HG02610 (cell line): ENCODE results near the gene WWTR1.

ENCODE experiments used
- ATAC-seq: cut with Tn5 transposase; IDR thresholded peaks from one replicate; pipeline ENCODE4 v1.9.1; 2021; ENCODE audit warnings: mild to moderate bottlenecking, moderate library complexity; ENCODE audit not compliant: unreplicated experiment

WWTR1 gene

GRCh38 chr3:149596134-149596770 lies 61.6 kb downstream of the WWTR1 start:
- ATAC-seq: no peak

- no peak for ATAC-seq
These were observed 64.2 kb downstream of the WWTR1 start for GRCh38 chr3:149593418-149594160.

- ATAC-seq: no peak
These were observed 65.0 kb downstream of the WWTR1 start for GRCh38 chr3:149592758-149593240.

- ATAC-seq: no peak
These were observed 67.0 kb downstream of the WWTR1 start for GRCh38 chr3:149590691-149591441.

GRCh38 chr3:149589332-149589731 lies 68.5 kb downstream of the WWTR1 start:
- ATAC-seq: no peak

- no peak for ATAC-seq
These were observed 68.9 kb downstream of the WWTR1 start for GRCh38 chr3:149588909-149589308.

- no peak for ATAC-seq
These were observed 70.4 kb downstream of the WWTR1 start for GRCh38 chr3:149587383-149587782.

GRCh38 chr3:149586871-149587270 lies 71.0 kb downstream of the WWTR1 start:
- no peak for ATAC-seq

- ATAC-seq: peak; percentile 75
These were observed 72.5 kb downstream of the WWTR1 start for GRCh38 chr3:149585401-149585726.

GRCh38 chr3:149583921-149584635 lies 73.7 kb downstream of the WWTR1 start:
- ATAC-seq: no peak

- ATAC-seq: no peak
These were observed 75.4 kb downstream of the WWTR1 start for GRCh38 chr3:149582395-149582794.

- peak; percentile 39 for ATAC-seq
These were observed 76.0 kb downstream of the WWTR1 start for GRCh38 chr3:149581681-149582370.

GRCh38 chr3:149581248-149581647 lies 76.6 kb downstream of the WWTR1 start:
- ATAC-seq: peak; percentile 22

GRCh38 chr3:149579838-149580542 lies 77.8 kb downstream of the WWTR1 start:
- peak; percentile 68 for ATAC-seq

- no peak for ATAC-seq
These were observed 78.7 kb downstream of the WWTR1 start for GRCh38 chr3:149579161-149579560.

GRCh38 chr3:149577801-149578200 lies 80.0 kb downstream of the WWTR1 start:
- ATAC-seq: no peak

- peak; percentile 46 for ATAC-seq
These were observed 81.8 kb downstream of the WWTR1 start for GRCh38 chr3:149575961-149576564.

GRCh38 chr3:149575213-149575960 lies 82.4 kb downstream of the WWTR1 start:
- ATAC-seq: no peak
